Lower leg skin (tissue), 4 donors: ENCODE measurements around the gene KLHL14. TPM values are rescaled to one million over a fixed set of nuclear protein-coding genes. Genes with fewer than 3 reads are reported as not detected.
"Not testable (repeated sequence)": the region's sequence is repeated elsewhere in the genome, so short reads cannot be mapped to it uniquely, and the experiment has no call there.

Experiments used
- DNase-seq, 2 donors: peaks; one replicate each; pipeline ENCODE4 v3.0.0-alpha.2; 2019; ENCODE audit warnings: low spot score in 2 of 2
- H3K4me3 ChIP-seq: fragments of 200-600 bp; sonication (generic); 2 replicates; pipeline ENCODE4 v1.5.1; 2017; ENCODE audit warnings: mild to moderate bottlenecking, low read depth; ENCODE audit not compliant: poor library complexity, severe bottlenecking
- CTCF ChIP-seq, 3 donors: fragments of 450-650 bp; IDR thresholded peaks; one replicate each; pipeline ENCODE4 v1.5.1; 2016; ENCODE audit warnings: antibody characterized with exemption in 3 of 3, mild to moderate bottlenecking in 3 of 3, moderate library complexity in 2 of 3
- POLR2A ChIP-seq, 2 donors: fragments of 450-650 bp; IDR thresholded peaks; one replicate each; pipeline ENCODE4 v1.6.1; 2016 to 2017; ENCODE audit warnings: antibody characterized with exemption in 2 of 2, mild to moderate bottlenecking in 1 of 2, moderate library complexity in 1 of 2
- WGBS, 2 donors: methylation state at CpG; one replicate each; pipeline ENCODE4 v1.1.5; 2018; 5-methylcytosine and 5-hydroxymethylcytosine counted together
- intact Hi-C: fragments of 100-400 bp; cut with DNase I; formaldehyde crosslinking; loops from one replicate; pipeline ENCODE4 v1.15.0; 2023; ENCODE audit warnings: low total_unique reads
- total RNA-seq, 4 donors: library from RNA; depleted of rRNA; stranded (reverse); fragments of >200 nt; gene quantifications; one replicate each; pipeline ENCODE4 v1.1.0, GENCODE V29; 2016

The KLHL14 gene
- total RNA-seq, 4 donors from 2014 or later, result not detected

- TF ChIP-seq POLR2A (IDR thresholded peaks at IDR 0.05) (no peak), CTCF (IDR thresholded peaks at IDR 0.05) (no peak)
- intact Hi-C loops, result no loop called here
- WGBS, 2 donors, result 80 to 82% methylated on average over 6 of the region's 6 CpGs
- DNase-seq, result no peak
- H3K4me3 ChIP-seq, result no peak overlapping the region
Measured at GRCh38 chr18:32804134-32804888, 31.5 kb upstream of the KLHL14 start.

- H3K4me3 ChIP-seq, result no peak overlapping the region
- TF ChIP-seq POLR2A (IDR thresholded peaks at IDR 0.05) (no peak), CTCF (IDR thresholded peaks at IDR 0.05) (no peak)
- intact Hi-C loops, result no loop called here
- 80 to 81% methylated on average over 3 of the region's 3 CpGs for WGBS, 2 donors
- no peak for DNase-seq
Measured at GRCh38 chr18:32803568-32803967, 30.7 kb upstream of the KLHL14 start.

- intact Hi-C loops, result no loop called here
- no peak overlapping the region for H3K4me3 ChIP-seq
- no peak for TF ChIP-seq POLR2A (IDR thresholded peaks at IDR 0.05)
- TF ChIP-seq CTCF (IDR thresholded peaks at IDR 0.05), result no peak
- no peak for DNase-seq
- WGBS, 2 donors, result 79 to 80% methylated on average over 8 of the region's 8 CpGs
Measured at GRCh38 chr18:32802591-32803451, 30.0 kb upstream of the KLHL14 start.

GRCh38 chr18:32801228-32801627 lies 28.4 kb upstream of the KLHL14 start:
- intact Hi-C loops, result no loop called here
- TF ChIP-seq CTCF (IDR thresholded peaks at IDR 0.05), result no peak
- TF ChIP-seq POLR2A (IDR thresholded peaks at IDR 0.05), result no peak
- H3K4me3 ChIP-seq, result no peak overlapping the region
- WGBS, 2 donors, result 35 to 42% methylated on average over 1 of the region's 1 CpG
- DNase-seq, result no peak

- WGBS, 2 donors, result 71 to 78% methylated on average over 4 of the region's 4 CpGs
- no peak overlapping the region for H3K4me3 ChIP-seq
- TF ChIP-seq CTCF (IDR thresholded peaks at IDR 0.05) (no peak), POLR2A (IDR thresholded peaks at IDR 0.05) (no peak)
- intact Hi-C loops, result no loop called here
- DNase-seq, result no peak
Measured at GRCh38 chr18:32798209-32798960, 25.6 kb upstream of the KLHL14 start.

- DNase-seq, intact Hi-C loops, H3K4me3 ChIP-seq: not testable (repeated sequence)
- WGBS, 2 donors, result 93 to 96% methylated on average over 7 to 26 of the region's 31 CpGs
Measured at GRCh38 chr18:32794667-32795066, 21.8 kb upstream of the KLHL14 start.
